HepG2 (cell line): ENCODE results near the gene TTC23L. TPM values are rescaled to one million over a fixed set of nuclear protein-coding genes. Genes with fewer than 3 reads are reported as not detected.

ENCODE experiments used
- ESRRA ChIP-seq: sonication (generic); formaldehyde crosslinking; IDR thresholded peaks from 2 replicates; pipeline ENCODE4 v1.5.1; 2020; ENCODE audit warnings: mild to moderate bottlenecking, low read depth, missing genetic modification reagents
- HMGA1 ChIP-seq: sonication (generic); formaldehyde crosslinking; conservative IDR thresholded peaks from 2 replicates; pipeline ENCODE4 v1.4.0; 2020; ENCODE audit warnings: missing genetic modification reagents
- HNF1A ChIP-seq, 2 experiments: sonication (generic) in 1 of 2; formaldehyde crosslinking in 1 of 2; IDR thresholded peaks; 2 replicates each; pipeline versions ENCODE4 v1.4.0 to v1.6.1; 2016 to 2020; ENCODE audit warnings: borderline replicate concordance in 1 of 2, low read depth in 1 of 2, mild to moderate bottlenecking in 1 of 2, missing genetic modification reagents in 1 of 2
- RBFOX2 ChIP-seq: fragments of 200-400 bp; formaldehyde crosslinking; IDR thresholded peaks from 2 replicates; pipeline ENCODE4 v1.6.1; 2017; ENCODE audit warnings: low read depth, mild to moderate bottlenecking, low read length
- SIX4 ChIP-seq: sonication (generic); formaldehyde crosslinking; IDR thresholded peaks from 2 replicates; pipeline ENCODE4 v1.4.0; 2020; ENCODE audit warnings: missing genetic modification reagents
- TOE1 ChIP-seq: sonication (generic); formaldehyde crosslinking; IDR thresholded peaks from 2 replicates; pipeline ENCODE4 v1.4.0; 2020; ENCODE audit warnings: mild to moderate bottlenecking, missing genetic modification reagents
- ZFP90 ChIP-seq: sonication (generic); formaldehyde crosslinking; IDR thresholded peaks from 2 replicates; pipeline ENCODE4 v1.8.0; 2022; ENCODE audit warnings: missing genetic modification reagents, mild to moderate bottlenecking, inconsistent platforms, borderline replicate concordance
- ZNF142 ChIP-seq: sonication (generic); formaldehyde crosslinking; IDR thresholded peaks from 2 replicates; pipeline ENCODE4 v1.4.0; 2020; ENCODE audit warnings: missing genetic modification reagents
- ZNF333 ChIP-seq: sonication (generic); formaldehyde crosslinking; IDR thresholded peaks from 2 replicates; pipeline ENCODE4 v1.4.0; 2020; ENCODE audit warnings: mild to moderate bottlenecking, missing genetic modification reagents, borderline replicate concordance
- ZNF557 ChIP-seq: sonication (generic); formaldehyde crosslinking; IDR thresholded peaks from 2 replicates; pipeline ENCODE4 v1.4.0; 2020; ENCODE audit warnings: missing genetic modification reagents
- ZNF770 ChIP-seq: sonication (generic); formaldehyde crosslinking; IDR thresholded peaks from 2 replicates; pipeline ENCODE4 v1.5.0; 2020; ENCODE audit warnings: mild to moderate bottlenecking, missing genetic modification reagents
- ZNF800 ChIP-seq: sonication (generic); formaldehyde crosslinking; IDR thresholded peaks from 2 replicates; pipeline ENCODE4 v1.4.0; 2020; ENCODE audit warnings: missing genetic modification reagents
- polyA plus RNA-seq, 8 experiments: library from polyadenylated mRNA; depleted of rRNA in 3 of 8; stranded (reverse) in 7 of 8; unstranded in 1 of 8; fragments of >200 nt; fragmentation: Illumina TruSeq in 4 of 8; extraction: Trizol in 4 of 8; gene quantifications; 2 replicates each; pipeline versions ENCODE4 v1.2.1 to v1.2.3, GENCODE V29; 2011 to 2016; ENCODE audit warnings: low read depth in 4 of 8, missing spikeins in 1 of 8, mixed read lengths in 1 of 8; ENCODE audit not compliant: insufficient read depth in 1 of 8
- total RNA-seq, 5 experiments: library from RNA; depleted of rRNA; stranded (reverse); fragments of >200 nt; fragmentation: Illumina TruSeq; extraction: Trizol; gene quantifications; 2 replicates each; pipeline ENCODE4 v1.2.3, GENCODE V29; 2016; ENCODE audit warnings: low read depth in 1 of 5

Gene TTC23L
- total and polyA plus RNA-seq, 2 of the 13 experiments (the other 11 are each of a cell fraction or from before 2014, with no cell fraction given): 0.37 to 1.4 TPM

GRCh38 chr5:34915139-34915855, 76.3 kb downstream of the TTC23L start, which contains the start of the genes BRIX1 and RAD1 (continued):
- TF ChIP-seq ZNF142 (0 out of 2 replicates have a peak, but pooled peaks have one; percentile 47), ZNF800 (peak; percentile 34), ESRRA (no peak; the same call in 1 of the 2 replicates), ZNF770 (CRISPR knock-in tag) (peak; percentile 58; the same call in 1 of the 2 replicates), ZNF557 (peak; percentile 78), RBFOX2 (peak; percentile 96), HMGA1 (CRISPR knock-in tag) (no peak), TOE1 (CRISPR knock-in tag) (no peak; the same call in 1 of the 2 replicates), ZFP90 (CRISPR knock-in tag) (peak; percentile 61; the same call in 1 of the 2 replicates), SIX4 (CRISPR knock-in tag) (peak; percentile 52; the same call in 1 of the 2 replicates), HNF1A (IDR thresholded peaks at IDR 0.05; ENCODE audit: low read depth) (0 out of 2 replicates have a peak, but pooled peaks have one; percentile 17), HNF1A (CRISPR knock-in tag; IDR thresholded peaks at IDR 0.05; ENCODE audit: borderline replicate concordance) (peak; percentile 65; the same call in 1 of the 2 replicates), ZNF333 (CRISPR knock-in tag) (no peak)
